GM18520 (cell line): ENCODE results near the gene ATAT1.
"Not testable (repeated sequence)": the region's sequence is repeated elsewhere in the genome, so short reads cannot be mapped to it uniquely, and the experiment has no call there.

Experiments
- ATAC-seq: cut with Tn5 transposase; IDR thresholded peaks from one replicate; pipeline ENCODE4 v1.9.1; 2021; ENCODE audit not compliant: unreplicated experiment

The ATAT1 gene

DNA sequence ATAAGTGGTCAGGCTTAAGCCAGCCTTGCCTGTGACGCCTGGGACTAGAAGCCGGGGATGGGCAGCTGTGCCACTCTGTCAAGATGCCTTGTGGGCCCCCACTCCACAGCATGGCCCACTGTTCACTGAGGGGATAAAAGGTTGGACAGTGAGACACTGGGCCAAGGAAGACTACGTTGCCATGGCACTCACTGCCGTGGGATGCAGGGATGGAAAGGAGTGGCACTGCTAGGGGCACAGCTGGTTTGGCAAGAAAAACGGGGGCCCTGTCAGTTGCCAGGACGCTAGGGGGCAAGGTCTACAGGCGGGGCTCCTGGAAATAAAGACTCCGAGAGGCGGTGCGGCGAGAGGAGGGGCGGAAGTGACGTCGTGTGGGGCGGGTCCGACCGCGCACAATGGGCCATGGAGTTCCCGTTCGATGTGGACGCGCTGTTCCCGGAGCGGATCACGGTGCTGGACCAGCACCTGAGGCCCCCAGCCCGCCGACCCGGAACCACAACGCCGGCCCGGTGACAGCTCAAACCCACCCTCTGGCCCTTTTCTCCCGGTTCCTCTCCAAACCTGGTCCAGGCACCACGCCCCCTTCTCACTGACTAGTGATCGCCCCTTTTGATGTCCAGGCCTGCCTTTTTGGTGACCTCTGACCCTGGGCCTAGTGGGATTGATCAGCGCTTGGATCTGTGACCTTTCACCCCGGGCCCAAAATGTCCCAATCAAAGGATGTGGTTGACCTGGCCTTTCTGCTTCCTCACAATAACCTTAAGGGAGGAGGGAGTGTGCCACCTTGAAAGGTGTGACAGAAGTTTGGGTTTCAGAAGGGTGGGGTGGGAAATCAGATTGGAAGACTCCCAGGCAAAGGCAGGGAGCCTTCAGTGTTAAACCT lies at the start of gene ATAT1:
ATAT1 (plus strand) TSS at position 391 of the 883 bp plus-strand sequence.
- ATAC-seq = no peak

DNA sequence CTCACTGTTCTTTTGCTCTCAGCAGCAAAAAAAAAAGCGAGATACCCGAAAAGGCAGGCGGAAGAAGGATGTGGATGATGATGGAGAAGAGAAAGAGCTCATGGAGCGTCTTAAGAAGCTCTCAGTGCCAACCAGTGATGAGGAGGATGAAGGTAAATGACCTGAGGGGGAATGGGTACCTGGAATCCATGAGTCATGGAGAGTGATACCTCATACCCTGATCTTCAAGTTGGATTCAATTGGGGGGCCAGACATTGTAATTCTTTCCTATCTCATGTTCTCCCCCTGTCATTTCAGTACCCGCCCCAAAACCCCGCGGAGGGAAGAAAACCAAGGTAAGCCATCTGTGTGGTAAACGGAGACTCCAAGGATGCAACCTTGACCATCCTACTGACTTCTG lies 48.6 kb upstream of the ATAT1 start:
- ATAC-seq = no peak

DNA sequence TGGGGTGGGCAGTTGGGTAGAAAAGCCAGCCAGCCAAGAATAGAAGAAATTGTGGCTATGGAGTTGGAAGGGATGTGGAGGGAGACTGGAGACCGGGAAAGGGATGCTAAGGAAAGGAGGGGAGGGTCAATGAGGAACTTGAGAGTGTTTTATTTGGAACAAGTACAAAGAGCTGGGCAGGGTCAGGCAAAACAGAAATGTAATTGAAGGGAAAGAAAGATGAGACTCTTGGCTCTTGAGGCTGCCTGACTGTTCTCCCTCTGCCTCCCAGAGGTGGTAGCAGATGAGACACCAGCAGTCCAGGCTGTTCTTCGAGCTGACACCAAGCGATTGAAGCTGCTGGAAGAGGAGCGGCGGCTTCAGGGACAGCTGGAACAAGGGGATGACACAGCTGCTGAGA lies 42.8 kb upstream of the ATAT1 start:
- ATAC-seq = no peak

DNA sequence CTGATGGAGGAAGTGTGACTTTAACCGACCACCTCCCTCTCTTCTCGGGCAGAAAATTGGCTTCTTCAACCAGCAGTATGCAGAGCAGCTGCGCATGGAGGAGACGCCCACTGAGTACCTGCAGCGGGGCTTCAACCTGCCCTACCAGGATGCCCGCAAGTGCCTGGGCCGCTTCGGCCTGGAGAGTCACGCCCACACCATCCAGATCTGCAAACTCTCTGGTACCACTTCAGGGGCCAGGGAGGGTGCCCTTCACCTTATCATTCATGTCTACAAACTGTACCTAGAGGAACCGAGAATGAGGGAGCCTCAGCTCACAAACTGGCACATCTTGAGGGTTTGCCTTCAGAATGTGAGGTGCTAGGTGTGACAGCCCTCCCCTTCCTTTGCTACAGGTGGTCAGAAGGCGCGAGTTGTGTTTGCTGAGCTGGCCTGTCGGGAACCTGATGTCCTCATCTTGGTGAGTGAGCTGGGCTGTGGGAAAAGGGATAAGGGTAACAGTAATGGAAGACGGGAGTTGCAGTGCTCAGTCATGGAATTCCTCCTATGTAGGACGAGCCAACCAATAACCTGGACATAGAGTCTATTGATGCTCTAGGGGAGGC lies 36.8 kb upstream of the ATAT1 start:
- no peak for ATAC-seq

DNA sequence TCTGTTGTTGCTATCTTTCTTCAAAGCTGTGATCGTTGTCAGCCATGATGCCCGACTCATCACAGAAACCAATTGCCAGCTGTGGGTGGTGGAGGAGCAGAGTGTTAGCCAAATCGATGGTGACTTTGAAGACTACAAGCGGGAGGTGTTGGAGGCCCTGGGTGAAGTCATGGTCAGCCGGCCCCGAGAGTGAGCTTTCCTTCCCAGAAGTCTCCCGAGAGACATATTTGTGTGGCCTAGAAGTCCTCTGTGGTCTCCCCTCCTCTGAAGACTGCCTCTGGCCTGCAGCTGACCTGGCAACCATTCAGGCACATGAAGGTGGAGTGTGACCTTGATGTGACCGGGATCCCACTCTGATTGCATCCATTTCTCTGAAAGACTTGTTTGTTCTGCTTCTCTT lies 36.2 kb upstream of the ATAT1 start:
- ATAC-seq = no peak

DNA sequence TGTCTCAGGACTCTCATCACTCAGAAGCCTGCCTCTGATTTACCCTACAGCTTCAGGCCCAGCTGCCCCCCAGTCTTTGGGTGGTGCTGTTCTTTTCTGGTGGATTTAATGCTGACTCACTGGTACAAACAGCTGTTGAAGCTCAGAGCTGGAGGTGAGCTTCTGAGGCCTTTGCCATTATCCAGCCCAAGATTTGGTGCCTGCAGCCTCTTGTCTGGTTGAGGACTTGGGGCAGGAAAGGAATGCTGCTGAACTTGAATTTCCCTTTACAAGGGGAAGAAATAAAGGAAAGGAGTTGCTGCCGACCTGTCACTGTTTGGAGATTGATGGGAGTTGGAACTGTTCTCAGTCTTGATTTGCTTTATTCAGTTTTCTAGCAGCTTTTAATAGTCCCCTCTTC lies 35.7 kb upstream of the ATAT1 start:
- no peak for ATAC-seq

DNA sequence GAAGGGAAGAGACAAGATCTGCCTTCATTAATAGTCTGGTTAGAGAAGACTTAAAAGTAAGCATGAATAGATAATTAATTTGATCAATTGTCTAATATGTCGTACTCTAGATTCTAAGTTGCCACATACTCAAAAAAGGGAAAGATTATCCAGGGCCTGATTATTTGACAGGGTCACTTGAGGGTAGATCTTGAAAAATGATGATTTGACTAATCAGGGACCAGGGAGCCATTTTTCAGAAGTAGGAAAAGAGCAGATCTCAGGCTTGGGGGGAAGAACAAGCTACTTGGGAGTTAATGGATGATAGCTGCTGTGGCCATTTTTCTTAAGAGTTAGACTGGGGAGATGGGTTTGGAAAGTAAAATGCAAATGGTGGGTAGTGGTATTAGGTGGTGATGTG lies 34.4 kb upstream of the ATAT1 start:
- no peak for ATAC-seq

DNA sequence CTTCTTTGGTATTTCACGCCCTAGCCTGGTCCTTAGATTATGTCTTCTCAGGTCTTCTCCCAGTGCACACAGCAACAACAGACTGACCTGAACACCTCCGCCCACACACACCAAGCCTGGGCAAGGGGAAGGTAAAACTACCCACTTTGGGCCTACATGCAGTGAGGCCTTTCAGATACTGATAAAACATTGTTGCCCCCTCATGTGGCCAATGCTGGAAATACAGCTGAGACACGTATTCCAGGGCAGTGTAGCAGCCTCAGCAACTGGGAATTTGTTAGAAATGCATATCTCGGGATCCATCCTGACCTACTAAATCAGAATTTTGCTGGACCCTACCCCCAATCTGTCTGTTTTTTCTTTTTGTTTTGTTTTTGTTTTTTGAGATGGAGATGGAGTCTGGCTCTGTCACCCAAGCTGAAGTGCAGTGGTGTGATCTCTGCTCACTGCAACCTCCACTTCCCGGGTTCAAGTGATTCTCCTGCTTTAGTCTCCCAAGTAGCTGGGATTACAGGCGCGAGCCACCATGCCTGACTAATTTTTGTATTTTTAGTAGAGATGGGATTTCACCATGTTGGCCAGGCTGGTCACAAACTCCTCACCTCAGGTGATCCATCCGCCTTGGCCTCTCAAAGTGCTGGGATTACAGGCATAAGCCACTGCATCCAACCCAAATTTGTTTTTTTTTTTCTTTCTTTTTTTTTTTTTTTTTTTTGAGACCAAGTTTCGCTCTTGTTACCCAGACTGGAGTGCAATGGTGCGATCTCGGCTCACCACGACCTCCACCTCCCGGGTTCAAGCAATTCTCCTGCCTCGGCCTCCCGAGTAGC lies 29.1 kb upstream of the ATAT1 start:
- not testable (repeated sequence) for ATAC-seq

DNA sequence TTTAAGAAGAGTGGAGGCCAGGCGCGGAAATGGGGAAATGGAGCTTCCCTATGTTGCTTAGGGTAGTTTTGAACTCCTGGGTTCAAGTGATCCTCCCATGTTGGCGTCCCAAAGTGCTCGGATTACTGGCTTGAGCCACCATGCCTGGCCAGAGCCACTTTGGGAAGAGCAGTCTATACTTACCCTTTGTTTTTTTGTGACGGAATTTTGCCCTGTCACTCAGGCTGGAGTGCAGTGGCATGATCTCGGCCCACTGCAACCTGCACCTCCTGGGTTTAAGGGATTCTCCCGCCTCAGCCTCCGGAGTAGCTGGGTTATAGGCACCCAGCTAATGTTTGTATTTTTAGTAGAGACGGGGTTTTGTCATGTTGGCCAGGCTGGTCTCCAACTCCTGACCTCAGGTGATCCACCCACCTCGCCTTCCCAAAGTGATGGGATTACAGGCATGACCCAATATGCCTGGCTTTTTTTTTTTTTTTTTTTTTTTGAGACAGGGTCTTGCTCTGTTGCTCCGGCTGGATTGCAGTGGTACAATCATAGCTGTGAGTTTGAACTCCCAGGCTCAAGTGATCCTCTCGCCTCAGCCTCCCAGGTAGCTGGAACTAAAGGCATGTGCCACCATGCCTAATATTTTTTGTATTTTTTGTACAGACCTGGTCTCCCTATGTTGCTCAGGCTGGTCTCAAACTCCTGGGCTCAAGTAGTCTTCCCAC lies 27.6 kb upstream of the ATAT1 start:
- no peak for ATAC-seq

DNA sequence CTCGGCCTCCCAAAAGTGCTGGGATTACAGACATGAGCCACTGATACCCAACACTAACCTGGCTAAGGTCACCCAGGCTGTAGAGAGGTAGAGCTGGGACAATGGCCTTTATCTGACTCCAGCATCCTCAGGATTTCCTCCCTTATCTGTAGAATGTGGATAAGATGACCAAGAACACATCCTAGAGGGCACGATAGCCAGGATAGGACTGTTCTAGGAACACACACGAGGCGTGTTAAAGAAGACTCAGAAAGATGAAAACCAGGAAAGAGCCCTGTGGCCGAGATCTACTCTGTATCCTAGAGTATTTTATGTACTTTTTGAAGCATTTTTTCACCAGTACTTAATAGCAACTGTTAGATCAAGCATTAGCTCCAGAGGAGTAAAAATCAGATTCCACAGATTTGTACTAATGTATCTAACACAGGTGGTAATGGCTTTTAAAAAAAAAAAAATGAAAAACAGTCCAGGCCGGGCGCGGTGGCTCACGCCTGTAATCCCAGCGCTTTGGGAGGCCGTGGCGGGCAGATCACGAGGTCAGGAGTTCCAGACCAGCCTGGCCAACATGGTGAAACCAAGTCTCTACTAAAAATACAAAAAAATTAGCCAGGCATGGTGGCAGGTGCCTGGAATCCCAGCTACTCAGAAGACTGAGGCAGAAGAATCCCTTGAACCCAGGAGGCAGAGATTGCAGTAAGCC lies 26.9 kb upstream of the ATAT1 start:
- ATAC-seq = no peak

DNA sequence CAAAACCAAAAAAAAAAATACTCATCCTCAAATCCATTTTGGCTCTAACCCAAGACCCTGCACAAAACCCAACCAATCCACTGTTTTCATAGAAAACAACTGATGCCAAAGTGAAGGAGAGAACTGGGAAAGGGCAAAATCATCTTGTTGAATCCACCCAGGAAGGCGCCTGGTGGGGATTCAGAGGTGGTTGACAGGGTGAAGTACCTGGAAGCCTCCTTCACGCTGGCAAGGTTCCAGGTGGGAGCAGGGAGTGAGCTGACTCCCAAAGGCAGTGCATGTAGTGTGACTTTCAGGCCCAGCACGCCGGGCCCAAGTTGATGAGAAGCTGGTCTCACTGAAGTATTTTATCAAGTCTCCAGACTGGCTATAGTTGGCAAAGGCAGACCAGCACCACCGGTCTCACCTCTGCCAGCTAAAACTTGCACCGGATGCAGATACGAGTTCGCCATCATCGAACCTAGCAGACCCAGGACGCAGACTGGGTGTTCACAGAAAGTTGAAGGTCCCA lies 26.2 kb upstream of the ATAT1 start:
- no peak for ATAC-seq

DNA sequence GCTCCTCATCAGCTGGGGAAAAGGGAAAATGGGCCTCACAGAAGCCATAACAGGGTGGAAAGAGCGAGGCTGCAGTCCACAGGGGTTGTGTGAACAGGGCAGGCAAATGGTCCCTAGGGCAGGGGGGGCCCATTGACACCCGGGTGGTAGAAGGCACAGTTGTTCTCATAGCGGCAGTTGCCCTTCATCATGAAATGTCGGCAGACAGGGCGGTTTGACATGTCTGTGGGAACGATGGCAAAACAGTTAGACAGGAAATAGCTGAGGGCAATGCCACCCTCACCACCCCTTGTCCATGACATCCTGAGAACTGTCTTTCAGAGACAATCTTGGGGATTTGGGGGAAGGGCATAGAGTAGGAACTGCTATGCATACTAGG lies 25.2 kb upstream of the ATAT1 start:
- no peak for ATAC-seq

DNA sequence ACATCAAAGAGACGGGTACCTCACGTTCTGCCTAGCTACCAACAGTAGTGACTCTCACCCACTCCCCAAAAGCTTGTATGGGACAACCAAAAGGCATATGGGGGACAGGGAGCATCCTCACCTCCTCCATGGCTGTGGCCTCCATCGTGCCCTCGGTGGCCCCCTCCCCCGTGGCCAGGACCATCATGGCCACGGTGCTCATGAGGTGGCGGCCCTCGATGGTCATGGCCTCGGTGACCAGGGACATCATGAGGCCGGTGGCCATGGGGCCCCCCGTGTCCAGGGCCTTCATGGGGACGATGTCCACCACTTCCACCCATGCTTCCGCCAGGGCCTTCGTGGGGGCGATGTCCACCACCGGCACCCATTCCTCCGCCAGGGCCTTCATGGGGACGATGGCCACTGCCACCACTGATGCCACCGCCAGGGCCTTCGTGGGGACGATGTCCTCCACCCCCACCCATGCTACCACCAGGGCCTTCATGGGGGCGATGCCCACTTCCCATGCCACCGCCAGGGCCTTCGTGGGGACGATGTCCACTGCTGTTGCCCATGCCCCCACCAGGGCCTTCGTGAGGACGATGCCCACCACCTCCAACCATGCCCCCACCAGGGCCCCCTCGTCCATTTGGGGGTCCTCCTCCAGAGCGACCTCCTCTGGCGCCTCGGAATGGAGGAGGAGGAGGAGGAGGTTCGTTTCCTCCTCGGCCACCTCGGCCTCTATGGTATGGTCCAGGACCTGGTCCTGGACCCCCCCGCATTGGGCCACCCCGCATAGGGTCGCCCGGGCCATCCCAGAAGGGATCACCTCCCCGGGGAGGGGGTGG lies 24.6 kb upstream of the ATAT1 start:
- ATAC-seq = no peak

DNA sequence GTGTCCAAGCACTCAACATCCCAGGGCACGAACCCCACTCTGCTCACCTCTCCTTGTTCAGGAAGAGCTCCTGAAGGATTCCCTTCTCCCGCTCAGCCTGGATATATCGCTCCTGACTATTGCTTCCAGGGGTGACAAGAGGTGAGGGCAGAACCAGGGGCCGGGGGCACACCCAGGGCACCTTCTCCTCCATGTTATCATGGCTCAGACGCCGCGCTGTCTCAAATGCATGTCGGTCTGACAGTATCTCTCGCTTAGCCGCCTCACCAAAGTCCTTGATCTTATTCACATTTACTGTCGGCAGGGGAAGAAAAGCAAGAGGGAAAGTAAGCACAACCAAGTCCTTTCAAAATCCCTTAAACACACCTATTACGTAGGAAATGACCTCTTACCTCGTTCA lies 22.7 kb upstream of the ATAT1 start:
- no peak for ATAC-seq

DNA sequence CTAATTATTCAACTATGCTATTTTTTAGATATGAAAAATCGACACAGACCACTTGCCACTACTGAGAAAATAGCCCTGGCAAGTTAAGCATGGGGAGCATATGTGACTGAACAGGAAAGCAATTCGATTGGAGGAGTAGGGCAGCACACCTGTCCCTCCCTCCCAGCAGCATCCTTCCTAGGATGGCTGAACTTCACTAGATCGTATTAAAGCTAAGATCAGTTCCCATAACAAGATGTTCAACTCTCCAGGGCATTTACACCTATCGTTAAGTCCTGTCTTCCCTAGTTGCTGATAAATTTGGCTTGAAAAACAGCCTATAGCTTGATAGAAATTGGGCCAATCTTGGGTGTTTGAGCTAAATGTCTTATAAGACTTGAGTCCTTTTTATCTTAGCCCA lies 16.6 kb upstream of the ATAT1 start:
- ATAC-seq = no peak

DNA sequence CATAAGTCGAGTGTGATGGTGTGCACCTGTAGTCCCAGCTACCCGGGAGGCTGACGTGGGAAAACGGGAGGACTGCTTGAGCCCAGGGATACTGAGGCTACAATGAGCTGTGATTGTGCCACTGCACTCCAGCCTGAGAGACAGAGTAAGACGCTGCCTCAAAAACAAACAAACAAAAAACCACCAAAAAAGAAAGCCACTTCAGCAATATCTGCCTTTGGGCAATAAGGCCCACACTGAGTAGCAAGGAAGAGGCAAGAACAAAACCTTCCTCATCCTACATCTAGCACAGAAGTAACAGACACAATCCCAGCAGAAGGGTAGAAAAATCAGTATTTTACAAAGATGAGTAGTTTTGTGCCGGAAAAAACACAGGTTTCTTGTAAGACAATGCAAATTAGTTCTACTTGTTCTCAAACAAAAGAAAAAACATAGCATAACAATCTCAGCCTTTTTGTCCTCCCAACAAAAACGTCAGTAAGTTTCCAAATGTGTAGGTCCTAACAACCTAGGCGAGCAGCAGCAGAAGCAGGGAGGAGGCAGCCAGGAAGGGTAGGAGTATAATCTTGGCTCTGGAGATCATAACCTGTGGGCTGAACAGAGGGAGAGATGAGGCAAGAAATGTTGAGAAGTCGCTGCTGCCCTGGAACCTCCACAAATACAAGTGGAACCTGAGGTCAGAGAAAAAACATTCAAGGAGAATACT lies 15.4 kb upstream of the ATAT1 start:
- no peak for ATAC-seq

DNA sequence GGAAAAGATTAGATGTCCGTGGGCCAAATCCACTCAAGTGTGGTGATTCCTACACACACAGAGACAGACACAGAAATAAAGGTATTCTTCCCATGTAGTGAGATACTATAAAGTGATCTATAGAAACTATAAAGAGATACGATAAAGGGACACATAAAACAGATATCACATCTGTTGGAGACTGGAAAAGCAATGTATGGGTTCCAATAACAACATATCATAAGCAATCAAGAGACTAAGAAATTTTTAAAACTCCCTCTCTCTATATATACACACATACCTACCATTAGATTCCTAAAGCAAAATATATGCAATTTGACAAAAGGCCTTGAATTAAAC lies 14.8 kb upstream of the ATAT1 start:
- ATAC-seq = no peak

DNA sequence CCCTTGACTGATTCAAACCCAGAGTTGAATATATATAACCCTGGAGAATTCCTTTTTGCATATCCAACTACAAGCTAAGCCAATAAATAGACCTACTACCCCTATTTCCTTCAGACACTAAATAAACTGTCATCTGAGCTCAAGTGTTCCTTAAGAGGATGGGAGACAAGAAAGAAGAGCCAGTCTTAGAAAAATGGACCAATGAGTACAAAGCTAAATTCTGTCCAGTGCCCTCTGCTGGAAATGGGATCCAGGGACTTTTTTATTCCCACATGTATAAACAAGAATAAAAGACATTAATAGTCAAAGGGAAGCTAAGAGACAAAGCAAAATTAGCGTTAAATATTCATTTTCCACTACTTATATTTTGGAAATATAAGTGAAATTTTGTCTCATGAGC lies 14.5 kb upstream of the ATAT1 start:
- ATAC-seq = no peak

DNA sequence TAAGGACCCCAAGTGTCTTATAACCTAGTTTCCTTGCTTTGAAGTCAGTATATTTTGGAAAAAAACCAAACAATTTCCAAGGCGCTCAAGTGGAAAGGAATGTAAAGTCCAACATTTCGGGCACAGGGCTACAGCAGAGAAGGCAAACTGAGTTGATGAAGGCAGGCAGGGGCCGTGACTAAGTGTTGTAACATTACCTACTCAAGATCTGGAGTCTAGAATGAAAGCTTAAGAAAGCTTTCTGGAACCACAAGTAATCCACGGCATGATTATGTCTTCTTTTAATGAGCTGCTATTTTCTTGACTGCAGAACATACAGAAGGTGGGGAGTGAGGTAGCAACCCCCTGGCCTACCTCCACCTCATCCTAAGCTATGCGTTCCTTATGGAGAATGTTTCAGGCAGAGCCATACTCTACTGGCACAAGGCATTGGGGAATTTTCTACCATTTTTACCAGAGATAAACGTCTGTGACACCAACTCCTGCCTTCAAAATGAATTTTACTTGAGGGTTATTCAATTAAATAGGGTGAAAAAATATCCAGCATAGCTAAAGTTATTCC lies 13.9 kb upstream of the ATAT1 start:
- ATAC-seq = no peak
